ENCODE measurements around the gene PLCD3.

Gene PLCD3

DNA sequence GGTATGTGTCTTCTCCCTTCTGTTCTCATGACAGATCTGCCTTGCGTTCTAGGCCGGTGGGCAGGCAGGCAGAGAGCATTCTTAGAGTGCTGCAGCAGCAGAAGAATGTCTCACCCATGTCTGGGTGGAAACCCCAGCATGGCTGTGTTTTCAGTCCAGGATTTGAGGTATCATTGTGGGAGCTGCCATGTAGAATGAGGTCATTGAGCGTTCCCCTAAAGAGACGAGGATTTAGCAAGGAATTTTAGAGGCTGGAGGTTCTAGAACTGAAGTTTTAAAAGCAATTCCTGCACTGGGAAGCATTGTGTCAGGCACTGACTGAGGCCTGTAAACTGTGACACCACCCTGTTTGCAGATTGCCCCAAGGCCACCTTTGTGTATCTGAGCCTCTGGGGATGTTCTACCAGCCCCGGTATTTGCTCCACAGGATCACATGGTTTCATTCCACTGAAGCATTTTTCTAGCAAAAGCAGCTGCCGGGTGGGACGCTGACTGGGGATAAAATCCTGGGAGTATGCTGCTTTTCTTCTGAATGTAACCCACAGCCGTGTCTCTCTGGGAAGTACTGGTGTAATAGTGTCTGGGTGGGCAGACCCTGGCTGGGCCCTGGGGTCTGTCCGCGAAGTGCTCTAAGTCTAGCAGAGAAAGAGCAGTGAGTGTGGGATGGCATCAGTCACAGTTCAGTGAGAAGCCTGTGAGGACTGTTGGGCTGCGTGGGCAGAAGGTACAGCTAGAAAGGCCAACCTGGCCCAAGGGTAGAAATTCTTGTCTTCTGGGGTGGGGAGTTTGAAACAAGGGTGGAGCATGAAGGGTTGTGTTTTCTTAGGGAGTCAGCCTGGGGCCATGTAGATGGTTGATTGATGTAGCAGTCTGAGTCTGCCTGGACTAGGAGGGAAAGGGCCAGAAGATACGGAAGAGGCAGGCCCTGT lies 30.2 kb downstream of the PLCD3 start:
- Mint-ChIP-seq H3K9me3 (no peaks in the 10 kb centered on the region), H3K27ac (peak overlapping the region; percentile 84), H3K36me3 (peaks cover 49 to 56% of the 10 kb centered on the region in 2 donors), H3K4me3 (no peak overlapping the region), H3K27me3 (no peaks in the 10 kb centered on the region), H3K4me1 (peaks cover 8 to 14% of the 10 kb centered on the region in 2 donors)
- no peak for ATAC-seq (replicated peaks)
- no peak for DNase-seq

DNA sequence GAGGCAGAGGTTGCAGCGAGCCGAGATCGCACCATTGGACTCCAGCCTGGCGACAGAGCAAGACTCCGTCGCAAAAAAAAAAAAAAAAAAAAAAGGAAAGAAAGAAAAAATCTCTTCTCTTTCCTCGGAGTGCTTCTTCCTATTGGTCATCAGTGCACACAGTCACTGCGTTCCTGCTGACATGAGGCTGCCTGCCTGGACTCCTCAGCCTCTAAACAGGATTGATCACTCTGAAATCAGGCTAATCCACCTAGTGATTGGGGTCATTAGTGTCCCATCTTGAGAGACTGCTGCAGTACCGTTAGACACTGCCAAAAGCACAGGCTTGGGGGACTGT lies 30.8 kb downstream of the PLCD3 start:
- no peaks in the 10 kb centered on the region for H3K9me3 Mint-ChIP-seq
- H3K36me3 Mint-ChIP-seq, result peaks cover 47 to 55% of the 10 kb centered on the region in 2 donors
- H3K4me3 Mint-ChIP-seq, result no peak overlapping the region
- peaks cover 9 to 14% of the 10 kb centered on the region in 2 donors for H3K4me1 Mint-ChIP-seq
- H3K27ac Mint-ChIP-seq, result peak overlapping the region; percentile 75
- H3K27me3 Mint-ChIP-seq, result no peaks in the 10 kb centered on the region
- ATAC-seq (replicated peaks), result no peak
- no peak for DNase-seq

- Mint-ChIP-seq H3K4me3 (no peak overlapping the region), H3K9me3 (no peaks in the 10 kb centered on the region), H3K4me1 (peaks cover 15 to 19% of the 10 kb centered on the region in 2 donors), H3K27ac (peak overlapping the region; percentile 81), H3K36me3 (peaks cover 55 to 58% of the 10 kb centered on the region in 2 donors), H3K27me3 (no peaks in the 10 kb centered on the region)
- DNase-seq (peak; percentile 67), ATAC-seq (replicated peaks) (peak; percentile 95 to 97)
Measured at GRCh38 chr17:45098869-45099616, 33.3 kb downstream of the PLCD3 start.

- Mint-ChIP-seq H3K27me3 (no peaks in the 10 kb centered on the region), H3K4me3 (no peak overlapping the region), H3K4me1 (peaks cover 15 to 19% of the 10 kb centered on the region in 2 donors), H3K36me3 (peaks cover 54 to 58% of the 10 kb centered on the region in 2 donors), H3K9me3 (no peaks in the 10 kb centered on the region), H3K27ac (peak overlapping the region; percentile 15)
- DNase-seq (no peak), ATAC-seq (replicated peaks) (no peak)
Measured at GRCh38 chr17:45098081-45098868, 34.0 kb downstream of the PLCD3 start.

GRCh38 chr17:45096926-45097325 lies 35.4 kb downstream of the PLCD3 start:
- Mint-ChIP-seq H3K27ac (no peak overlapping the region), H3K27me3 (no peaks in the 10 kb centered on the region), H3K4me1 (peaks cover 11 to 19% of the 10 kb centered on the region in 2 donors), H3K9me3 (no peaks in the 10 kb centered on the region), H3K36me3 (peaks cover 49 to 55% of the 10 kb centered on the region in 2 donors), H3K4me3 (no peak overlapping the region)
- DNase-seq, result no peak
- ATAC-seq (replicated peaks), result no peak

GRCh38 chr17:45096141-45096540 lies 36.2 kb downstream of the PLCD3 start:
- no peak for DNase-seq
- H3K36me3 Mint-ChIP-seq, result peaks cover 50 to 56% of the 10 kb centered on the region in 2 donors
- peak in 1 of 2 donors; percentile 35 for ATAC-seq (replicated peaks)

DNA sequence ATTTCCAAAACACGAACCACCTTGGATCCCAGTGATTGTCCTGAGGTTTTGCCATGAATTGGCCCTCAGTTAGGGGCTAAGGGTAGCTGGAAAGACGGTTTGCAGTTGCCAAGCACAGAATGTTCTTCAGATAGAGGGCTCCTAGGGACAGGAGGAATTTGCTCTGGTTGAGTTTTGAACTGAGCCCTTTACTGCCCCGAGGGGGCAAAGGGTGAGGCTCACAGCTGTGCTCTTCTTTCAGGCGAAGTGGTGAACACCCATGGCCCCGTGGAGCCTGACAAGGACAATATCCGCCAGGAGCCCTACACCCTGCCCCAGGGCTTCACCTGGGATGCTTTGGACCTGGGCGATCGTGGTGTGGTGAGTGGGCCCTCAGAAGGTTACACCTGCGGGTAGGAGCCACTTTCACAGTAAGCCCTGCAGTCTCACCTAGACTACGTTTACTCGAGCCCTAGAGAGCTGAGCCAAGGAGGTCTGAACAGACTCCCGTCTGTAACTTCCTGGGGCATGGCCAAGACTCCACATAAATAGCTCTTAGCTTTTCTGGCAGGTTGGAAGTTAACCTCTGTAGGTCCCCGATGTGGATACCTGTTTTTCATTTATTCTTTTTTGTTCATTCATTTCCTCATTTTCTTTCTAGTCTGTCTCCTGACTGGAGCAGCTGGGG lies 38.7 kb downstream of the PLCD3 start:
- no peaks in the 10 kb centered on the region for H3K27me3 Mint-ChIP-seq
- H3K27ac Mint-ChIP-seq, result no peak overlapping the region
- peaks cover 52 to 65% of the 10 kb centered on the region in 2 donors for H3K36me3 Mint-ChIP-seq
- DNase-seq (no peak), ATAC-seq (replicated peaks) (no peak)
- no peaks in the 10 kb centered on the region for H3K9me3 Mint-ChIP-seq
- H3K4me1 Mint-ChIP-seq, result peaks cover 8 to 17% of the 10 kb centered on the region in 2 donors
- H3K4me3 Mint-ChIP-seq, result no peak overlapping the region

More at GRCh38 chr17:45096141-45096540, 36.2 kb downstream of the PLCD3 start:
- H3K27me3 Mint-ChIP-seq, result no peaks in the 10 kb centered on the region
- H3K27ac Mint-ChIP-seq, result peak overlapping the region; percentile 25
- peaks cover 11 to 19% of the 10 kb centered on the region in 2 donors for H3K4me1 Mint-ChIP-seq
- no peak overlapping the region for H3K4me3 Mint-ChIP-seq
- no peaks in the 10 kb centered on the region for H3K9me3 Mint-ChIP-seq

DNA sequence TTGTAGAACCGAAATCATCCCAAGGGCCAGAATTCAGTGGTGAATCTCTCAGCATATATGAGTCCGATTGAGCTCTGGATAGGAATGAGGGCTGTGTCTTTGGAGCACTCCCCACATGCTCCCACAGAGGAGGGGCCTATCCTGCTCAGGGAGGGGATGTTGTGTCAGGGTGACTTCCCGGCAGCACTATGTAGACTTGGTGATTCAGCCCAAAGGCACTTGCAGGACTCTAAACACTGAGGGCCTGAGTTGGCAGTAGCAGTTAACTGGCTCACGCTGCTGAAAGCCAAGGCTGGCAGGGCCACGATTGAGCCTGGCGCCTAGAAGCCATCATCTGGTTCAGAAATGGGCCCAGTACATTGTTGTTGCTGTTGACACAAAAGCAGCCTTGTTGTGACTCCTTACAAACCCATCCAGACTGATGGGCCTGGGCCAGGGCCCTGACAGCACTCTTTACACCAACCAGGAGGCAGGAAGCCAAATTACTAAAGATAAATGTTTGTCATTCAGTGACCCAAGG lies 39.3 kb downstream of the PLCD3 start:
- no peaks in the 10 kb centered on the region for H3K27me3 Mint-ChIP-seq
- ATAC-seq (replicated peaks), result no peak
- no peak for DNase-seq
- H3K27ac Mint-ChIP-seq, result peak overlapping the region; percentile 42
- no peak overlapping the region for H3K4me3 Mint-ChIP-seq
- no peaks in the 10 kb centered on the region for H3K9me3 Mint-ChIP-seq
- H3K4me1 Mint-ChIP-seq, result peaks cover 9 to 23% of the 10 kb centered on the region in 2 donors
- H3K36me3 Mint-ChIP-seq, result peaks cover 49 to 67% of the 10 kb centered on the region in 2 donors

GRCh38 chr17:45091778-45092425 lies 40.4 kb downstream of the PLCD3 start:
- Mint-ChIP-seq H3K4me3 (no peak overlapping the region), H3K27me3 (no peaks in the 10 kb centered on the region), H3K36me3 (peaks cover 46 to 63% of the 10 kb centered on the region in 2 donors), H3K9me3 (no peaks in the 10 kb centered on the region), H3K27ac (peak overlapping the region; percentile 25), H3K4me1 (peaks cover 7 to 29% of the 10 kb centered on the region in 2 donors)
- DNase-seq, result no peak
- ATAC-seq (replicated peaks), result no peak

DNA sequence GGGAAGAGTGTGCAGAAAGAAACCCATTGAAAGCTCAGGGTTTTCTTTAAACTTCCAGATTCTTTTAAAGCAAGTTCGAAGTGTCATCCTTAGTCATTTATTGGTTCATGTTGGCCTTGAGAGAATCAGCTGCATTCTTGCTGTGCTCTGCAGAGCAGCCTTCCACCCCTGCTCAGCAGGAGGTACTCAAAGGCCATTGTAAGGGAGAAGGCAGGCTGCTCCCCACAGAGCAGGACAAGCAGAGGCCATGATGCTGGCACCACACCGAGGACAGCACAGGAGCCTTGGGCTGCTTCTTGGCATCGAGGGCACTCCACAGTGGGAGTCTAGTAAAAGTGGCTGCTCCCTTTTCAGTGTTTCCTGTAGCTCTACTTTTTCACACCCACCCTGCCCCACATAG lies 41.6 kb downstream of the PLCD3 start:
- Mint-ChIP-seq H3K27me3 (no peaks in the 10 kb centered on the region), H3K36me3 (peaks cover 41 to 57% of the 10 kb centered on the region in 2 donors), H3K4me3 (no peak overlapping the region), H3K27ac (peak overlapping the region; percentile 57), H3K9me3 (no peaks in the 10 kb centered on the region), H3K4me1 (peaks cover 6 to 21% of the 10 kb centered on the region in 2 donors)
- no peak for DNase-seq
- ATAC-seq (replicated peaks), result no peak

DNA sequence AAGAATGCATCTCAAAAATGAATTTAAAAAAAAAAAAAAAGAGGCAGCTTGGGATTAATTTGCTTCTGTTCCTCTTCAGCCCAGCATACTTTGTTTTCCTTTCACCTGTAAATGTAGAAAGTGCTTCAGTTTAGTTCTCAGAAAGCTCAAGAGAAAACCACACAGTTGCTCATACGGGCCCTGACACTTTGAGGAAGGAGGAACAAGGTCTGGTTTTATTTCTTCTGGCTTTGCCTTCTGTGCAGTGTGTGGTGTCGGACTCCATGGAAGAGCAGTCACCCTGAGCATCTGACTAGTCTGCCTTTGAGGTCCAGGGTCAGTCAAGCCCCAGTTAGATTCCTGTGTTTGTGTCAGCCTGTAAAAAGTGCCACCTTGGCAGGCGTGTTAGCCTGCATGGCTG lies 43.6 kb downstream of the PLCD3 start:
- H3K27ac Mint-ChIP-seq, result peak overlapping the region; percentile 47
- H3K27me3 Mint-ChIP-seq, result no peaks in the 10 kb centered on the region
- H3K4me1 Mint-ChIP-seq, result peaks cover 6 to 19% of the 10 kb centered on the region in 2 donors
- H3K4me3 Mint-ChIP-seq, result peak overlapping the region in 1 of 2 donors; percentile 23
- ATAC-seq (replicated peaks) (peak; percentile 98 to 99), DNase-seq (peak; percentile 22)
- H3K36me3 Mint-ChIP-seq, result peaks cover 36 to 50% of the 10 kb centered on the region in 2 donors
- no peaks in the 10 kb centered on the region for H3K9me3 Mint-ChIP-seq

- peaks cover 6 to 19% of the 10 kb centered on the region in 2 donors for H3K4me1 Mint-ChIP-seq
- peak overlapping the region; percentile 47 for H3K27ac Mint-ChIP-seq
- ATAC-seq (replicated peaks) (no peak), DNase-seq (no peak)
- H3K36me3 Mint-ChIP-seq, result peaks cover 40 to 43% of the 10 kb centered on the region in 2 donors
- no peaks in the 10 kb centered on the region for H3K27me3 Mint-ChIP-seq
- no peaks in the 10 kb centered on the region for H3K9me3 Mint-ChIP-seq
- H3K4me3 Mint-ChIP-seq, result no peak overlapping the region
Measured at GRCh38 chr17:45087978-45088377, 44.3 kb downstream of the PLCD3 start.

- H3K27me3 Mint-ChIP-seq, result no peaks in the 10 kb centered on the region
- peaks cover 40% of the 10 kb centered on the region in 2 donors for H3K36me3 Mint-ChIP-seq
- no peak overlapping the region for H3K27ac Mint-ChIP-seq
- DNase-seq, result no peak
- ATAC-seq (replicated peaks), result peak in 1 of 2 donors; percentile 31
- H3K4me3 Mint-ChIP-seq, result no peak overlapping the region
- no peaks in the 10 kb centered on the region for H3K9me3 Mint-ChIP-seq
- peaks cover 6 to 19% of the 10 kb centered on the region in 2 donors for H3K4me1 Mint-ChIP-seq
Measured at GRCh38 chr17:45087504-45087975, 44.8 kb downstream of the PLCD3 start.

Measured in stimulated activated naive B cell treated with anti-CD40 and anti-IgM and Interleukin-4, amounts not matched to agents 10 μg/mL and 1 μg/mL and 100 μg/mL, for 72 hours (primary cell).